GM12872 (cell line): Measurements from ENCODE around the gene SCCPDH.

ENCODE experiments used
- CTCF ChIP-seq: IDR thresholded peaks from 3 replicates; pipeline ENCODE4 v1.5.1; 2011; ENCODE audit warnings: low read depth, mild to moderate bottlenecking, low read length, moderate library complexity; ENCODE audit not compliant: insufficient read depth

SCCPDH gene

GRCh38 chr1:246779561-246780175 is 55.5 kb downstream of the SCCPDH start:
- no peak for TF ChIP-seq CTCF

- no peak for TF ChIP-seq CTCF
Observed at GRCh38 chr1:246780264-246780663, 56.1 kb downstream of the SCCPDH start.

- no peak for TF ChIP-seq CTCF
Observed at GRCh38 chr1:246781212-246781611, 57.0 kb downstream of the SCCPDH start.

- TF ChIP-seq CTCF, result no peak
Observed at GRCh38 chr1:246782120-246782900, 58.1 kb downstream of the SCCPDH start.

- no peak for TF ChIP-seq CTCF
Observed at GRCh38 chr1:246784621-246785493, 60.6 kb downstream of the SCCPDH start.

- TF ChIP-seq CTCF, result no peak
Observed at GRCh38 chr1:246785494-246786111, 61.4 kb downstream of the SCCPDH start.

- TF ChIP-seq CTCF, result no peak
Observed at GRCh38 chr1:246786606-246787238, 62.5 kb downstream of the SCCPDH start.
